GM18499 (cell line): ENCODE data around the gene MT1G.
"Not testable (repeated sequence)": the region's sequence is repeated elsewhere in the genome, so short reads cannot be mapped to it uniquely, and the experiment has no call there.

Experiments
- ATAC-seq: cut with Tn5 transposase; IDR thresholded peaks from one replicate; pipeline ENCODE4 v1.9.1; 2021; ENCODE audit warnings: moderate number of reproducible peaks; ENCODE audit not compliant: insufficient read depth, unreplicated experiment

MT1G gene

GRCh38 chr16:56667581-56668571 is at the start of gene MT1G:
MT1G (minus strand) TSS chr16:56668065; CDS start chr16:56667993, 72 bp downstream.
- no peak for ATAC-seq

- not testable (repeated sequence) for ATAC-seq
Measured at GRCh38 chr16:56717532-56717931, 49.7 kb upstream of the MT1G start.

- ATAC-seq = no peak
Measured at GRCh38 chr16:56716761-56717160, 48.9 kb upstream of the MT1G start.

- ATAC-seq = no peak
Measured at GRCh38 chr16:56715126-56715525, 47.3 kb upstream of the MT1G start.

GRCh38 chr16:56713794-56714193 is 45.9 kb upstream of the MT1G start:
- no peak for ATAC-seq

- ATAC-seq = no peak
Measured at GRCh38 chr16:56711862-56712261, 44.0 kb upstream of the MT1G start.

- ATAC-seq = no peak
Measured at GRCh38 chr16:56710181-56710737, 42.4 kb upstream of the MT1G start.

- no peak for ATAC-seq
Measured at GRCh38 chr16:56709443-56710040, 41.7 kb upstream of the MT1G start.

- ATAC-seq = no peak
Measured at GRCh38 chr16:56708525-56709442, 40.9 kb upstream of the MT1G start.

- ATAC-seq = no peak
Measured at GRCh38 chr16:56702836-56703235, 35.0 kb upstream of the MT1G start.

GRCh38 chr16:56701534-56701933 is 33.7 kb upstream of the MT1G start:
- no peak for ATAC-seq

GRCh38 chr16:56700631-56701030 is 32.8 kb upstream of the MT1G start:
- ATAC-seq = no peak

- ATAC-seq = no peak
Measured at GRCh38 chr16:56700195-56700594, 32.3 kb upstream of the MT1G start.

GRCh38 chr16:56697456-56698155 is 29.7 kb upstream of the MT1G start:
- ATAC-seq = no peak

GRCh38 chr16:56695246-56695645 is 27.4 kb upstream of the MT1G start:
- no peak for ATAC-seq

GRCh38 chr16:56691885-56692284 is 24.0 kb upstream of the MT1G start:
- no peak for ATAC-seq

GRCh38 chr16:56690420-56691122 is 22.7 kb upstream of the MT1G start:
- no peak for ATAC-seq

GRCh38 chr16:56689171-56689570 is 21.3 kb upstream of the MT1G start:
- ATAC-seq = no peak

- no peak for ATAC-seq
Measured at GRCh38 chr16:56688762-56689161, 20.9 kb upstream of the MT1G start.
